Superior temporal gyrus (tissue), 1 donor: ENCODE data around the gene ARPP21.

ENCODE experiments used
- DNase-seq: peaks from one replicate; pipeline ENCODE4 v3.0.0-alpha.2; 2016; ENCODE audit errors: extremely low spot score

Gene ARPP21

DNA sequence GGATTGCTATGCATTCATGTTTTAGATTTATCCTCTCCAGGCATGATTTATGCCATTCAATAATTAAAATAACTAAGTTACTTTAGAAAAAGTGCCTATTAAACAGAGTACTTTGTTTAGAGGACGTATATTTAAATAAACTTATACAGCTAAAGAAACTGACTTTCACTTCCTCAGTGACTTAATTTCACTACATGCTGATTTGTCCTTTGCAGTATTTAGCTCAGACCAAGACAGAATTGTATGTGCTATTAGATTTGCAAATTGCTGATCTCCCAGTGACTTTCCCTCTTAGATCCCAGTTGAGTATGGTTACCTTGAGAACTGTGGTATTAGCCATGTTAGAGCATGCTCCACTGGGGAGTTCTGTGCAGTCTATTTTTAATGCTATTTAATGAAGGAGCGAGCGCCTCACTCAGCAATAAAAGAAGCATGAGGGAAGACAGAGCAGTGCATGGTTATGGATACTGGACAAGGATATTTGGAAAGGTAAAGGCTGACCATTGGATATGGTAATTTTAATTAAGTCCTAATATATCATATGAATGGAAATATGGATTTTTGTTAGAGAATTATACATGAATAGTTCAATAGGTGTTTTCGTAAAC is 2.7 kb downstream of the ARPP21 start:
- peak; percentile 64 for DNase-seq

DNA sequence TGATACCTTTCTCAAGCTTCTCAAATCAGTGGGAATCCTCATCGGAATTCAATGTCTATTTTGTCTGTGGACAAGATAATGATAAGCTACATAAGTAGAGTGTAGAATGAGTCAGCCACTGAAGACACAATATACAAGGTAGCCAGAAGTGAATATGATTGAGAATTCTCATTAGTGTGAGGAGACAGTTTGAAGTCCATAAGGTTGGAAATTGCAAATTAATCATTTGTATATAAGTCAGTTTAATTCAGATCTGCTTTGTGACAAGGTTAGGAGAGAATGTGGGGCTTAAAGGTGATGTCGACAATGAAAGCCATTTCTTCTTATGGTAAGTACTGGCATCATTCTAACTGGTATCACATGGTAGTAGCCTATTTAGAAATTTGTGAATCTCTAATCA is 4.2 kb downstream of the ARPP21 start:
- DNase-seq = peak; percentile 68

DNA sequence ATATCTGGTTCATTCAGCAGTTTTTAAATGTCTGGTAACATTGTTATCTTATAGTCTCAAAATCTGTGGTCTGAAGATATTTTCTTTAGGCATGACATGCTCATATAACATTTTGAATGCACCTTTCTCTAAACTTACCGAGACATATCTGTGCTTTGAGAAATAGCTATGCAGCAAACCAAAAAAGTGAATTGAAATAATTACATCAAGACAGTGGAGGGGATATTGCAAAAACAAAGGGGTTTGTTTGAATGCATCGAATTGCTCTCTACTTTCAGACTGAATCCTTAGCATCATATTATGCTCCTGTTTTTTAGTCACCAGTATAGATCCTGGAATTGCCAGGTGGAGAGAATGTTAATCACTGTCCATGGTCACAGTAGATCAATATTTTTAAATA is 5.1 kb downstream of the ARPP21 start:
- DNase-seq = peak; percentile 52

DNA sequence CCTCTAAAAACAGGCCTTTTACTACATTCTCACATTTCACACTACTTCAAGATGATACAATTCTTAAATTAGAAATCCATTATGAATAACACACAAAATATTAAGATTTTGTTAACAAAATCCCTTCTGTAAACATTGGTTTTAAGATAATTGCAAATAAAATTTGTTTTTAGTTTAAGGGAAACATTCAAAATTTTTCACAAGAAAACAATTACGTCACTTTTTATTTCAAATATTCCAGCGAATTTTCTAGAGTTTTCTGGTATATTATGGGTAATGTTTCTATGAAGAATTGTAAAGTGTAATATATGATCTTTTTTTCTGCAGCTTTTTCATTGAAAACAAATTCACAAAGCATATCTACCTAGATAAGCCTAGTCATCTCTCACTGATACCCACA is 5.9 kb downstream of the ARPP21 start:
- no peak for DNase-seq

DNA sequence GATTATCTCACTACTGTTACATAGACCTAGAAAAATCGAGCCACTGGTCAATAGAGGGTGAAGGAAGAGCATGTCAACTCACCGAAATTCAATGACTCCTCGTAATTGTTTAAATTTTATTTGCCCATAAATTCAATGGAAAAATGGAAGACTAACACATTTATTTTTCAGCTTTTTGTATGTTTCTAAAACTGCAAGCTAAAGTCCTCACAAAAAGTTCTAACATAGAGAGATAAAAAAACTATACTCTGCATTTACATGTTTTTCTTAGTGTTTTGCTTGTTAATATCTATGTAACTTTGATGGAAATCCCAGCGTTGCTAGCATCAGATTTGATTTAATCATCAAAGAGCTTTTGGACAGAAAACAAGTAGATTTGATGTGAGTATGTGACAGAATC is 6.8 kb downstream of the ARPP21 start:
- no peak for DNase-seq

DNA sequence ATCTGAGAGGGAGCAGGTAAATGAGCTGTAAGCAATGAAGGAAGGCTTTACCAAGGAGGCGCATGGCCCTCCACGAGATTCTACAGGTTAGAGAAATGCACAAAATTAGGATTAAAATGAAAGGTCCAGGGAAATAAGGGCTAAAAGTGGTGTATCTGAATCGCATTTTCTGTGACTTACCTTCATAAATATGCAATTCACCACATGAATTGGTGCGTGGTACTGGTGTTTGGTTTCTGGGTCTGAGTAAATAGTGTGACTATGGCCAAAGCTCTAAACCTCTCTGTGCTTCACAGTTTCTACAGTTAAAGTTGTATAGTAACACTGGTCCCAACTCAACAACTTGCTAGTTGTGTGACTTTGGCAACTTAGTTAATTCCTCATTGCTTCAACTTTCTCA is 8.1 kb downstream of the ARPP21 start:
- DNase-seq = no peak

DNA sequence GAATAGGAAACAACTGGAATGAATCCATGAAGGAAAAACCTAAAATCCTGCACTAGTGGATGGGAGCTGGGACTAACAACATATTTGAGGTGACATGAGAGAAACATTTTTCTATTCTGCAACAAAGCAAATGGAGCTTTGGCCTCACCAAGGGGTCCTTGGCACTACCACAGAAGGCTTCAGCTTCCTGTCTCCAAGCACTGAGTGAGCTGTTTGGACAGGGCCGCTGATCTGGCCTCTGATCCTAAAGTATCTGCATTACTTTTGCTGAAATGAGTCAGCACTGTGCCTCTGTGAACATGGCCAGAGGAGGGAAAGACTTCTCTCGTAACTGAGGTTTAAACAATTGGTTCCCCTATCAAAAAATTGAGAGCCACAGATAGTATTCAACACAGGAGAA is 9.0 kb downstream of the ARPP21 start:
- DNase-seq = no peak

DNA sequence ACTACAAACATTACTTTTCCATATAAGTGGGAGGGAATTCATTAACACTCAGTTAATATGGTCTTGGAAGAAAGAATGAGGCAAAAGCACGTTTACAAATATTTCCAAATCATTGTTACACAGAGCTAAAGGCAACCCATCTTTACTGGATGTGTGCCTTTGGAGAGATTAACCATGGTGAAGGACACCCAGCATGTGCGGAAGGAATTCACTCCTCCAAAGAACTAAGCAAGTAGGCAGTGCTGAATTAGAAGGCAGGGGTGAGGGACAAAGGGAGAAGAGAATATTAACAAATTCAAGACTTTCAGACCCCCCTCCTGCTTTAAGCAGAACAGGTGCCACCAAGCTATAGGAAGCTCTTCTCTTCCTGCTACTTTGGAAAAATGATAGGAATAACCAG is 10.1 kb downstream of the ARPP21 start:
- DNase-seq = no peak

DNA sequence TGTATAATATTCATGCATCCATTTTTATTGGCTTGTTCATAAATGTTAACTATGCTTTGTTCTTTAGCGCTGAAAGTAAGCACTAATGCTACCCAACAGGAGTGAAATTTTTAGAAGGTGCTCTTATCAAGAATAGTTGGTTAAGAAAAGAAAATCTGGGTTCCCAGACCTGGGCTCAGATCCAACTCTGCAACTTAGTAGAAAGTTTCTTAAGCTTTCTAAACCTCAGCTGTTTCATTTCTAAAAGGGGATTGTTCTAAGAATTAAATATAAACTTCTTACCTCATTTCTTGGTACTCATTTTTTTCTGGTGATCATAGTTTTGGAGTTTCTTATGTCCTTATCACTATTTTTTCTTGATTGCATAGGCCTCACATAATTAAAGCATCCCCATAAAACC is 12.1 kb downstream of the ARPP21 start:
- no peak for DNase-seq

DNA sequence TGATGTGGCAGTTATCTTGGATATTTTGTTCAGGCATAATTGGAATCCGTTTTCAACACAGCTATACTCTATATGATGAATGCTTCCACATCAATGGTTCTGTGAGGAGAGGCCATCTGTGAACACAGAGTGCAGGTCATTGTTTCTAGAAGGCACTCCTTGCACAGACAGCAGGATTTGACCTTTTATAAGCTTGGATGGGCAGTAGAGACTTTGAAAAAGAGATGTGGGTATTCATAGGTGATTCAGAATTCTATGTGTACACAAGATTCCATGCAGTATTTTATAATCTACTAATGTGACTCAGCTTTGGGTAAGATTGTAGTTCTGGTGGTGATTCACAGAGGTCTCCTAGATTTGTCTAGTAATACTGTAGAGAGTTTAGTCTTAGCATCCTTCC is 12.5 kb downstream of the ARPP21 start:
- no peak for DNase-seq

DNA sequence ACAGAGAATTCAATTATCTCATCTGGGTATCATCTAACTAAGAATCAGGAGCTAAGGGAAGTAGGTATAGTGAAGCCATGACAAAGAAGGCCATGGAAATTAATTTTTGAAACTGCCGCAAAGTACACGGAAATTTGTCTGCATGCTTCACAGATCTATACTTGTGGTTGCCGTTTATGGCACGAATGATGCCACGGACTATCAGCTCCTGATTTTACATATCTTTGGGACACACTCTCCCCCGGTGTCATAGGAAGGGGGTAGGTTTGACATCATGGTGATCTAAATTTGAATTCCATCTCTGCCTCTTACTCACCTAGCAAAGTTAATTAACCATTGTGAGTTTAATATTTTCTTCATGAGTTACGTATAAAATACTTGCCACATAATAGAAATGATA is 14.0 kb downstream of the ARPP21 start:
- DNase-seq = no peak

DNA sequence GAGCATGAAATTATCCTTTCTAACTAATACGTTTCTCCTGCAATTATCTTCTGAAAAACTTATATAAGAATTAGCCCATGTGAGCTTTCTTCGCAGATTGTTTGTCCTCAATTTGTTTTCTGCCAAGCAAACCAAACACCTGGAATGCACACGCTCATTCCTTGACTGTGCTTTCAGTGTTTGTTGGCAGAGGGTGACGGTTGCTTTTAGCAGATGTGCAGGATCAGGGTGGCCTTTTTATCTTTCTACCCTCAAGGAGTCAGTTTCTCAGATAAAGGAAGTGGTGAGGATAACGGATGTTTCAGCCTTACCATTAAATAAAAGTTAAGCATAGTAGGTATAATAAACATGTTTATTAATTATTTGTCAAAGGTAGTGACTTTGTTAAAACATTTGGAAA is 15.2 kb downstream of the ARPP21 start:
- no peak for DNase-seq

DNA sequence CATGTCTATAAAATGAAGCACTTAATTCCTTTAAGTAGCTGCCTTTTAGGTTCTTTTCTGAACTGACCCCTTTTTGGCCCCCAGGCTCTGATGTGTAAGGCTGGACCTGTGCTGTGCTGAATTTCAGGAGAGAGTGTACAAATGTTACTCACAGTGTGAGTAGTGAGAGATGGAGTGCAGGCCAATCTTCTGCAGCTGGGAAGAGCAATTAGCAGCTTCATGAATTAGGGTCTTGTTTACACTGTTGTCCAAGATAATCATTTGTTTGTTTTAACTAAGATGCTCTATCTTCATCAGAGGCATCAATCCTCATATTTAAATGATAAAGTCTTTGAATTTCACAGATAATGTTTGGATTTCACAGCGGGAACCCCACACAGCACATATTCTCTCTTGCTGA is 19.4 kb downstream of the ARPP21 start:
- no peak for DNase-seq

DNA sequence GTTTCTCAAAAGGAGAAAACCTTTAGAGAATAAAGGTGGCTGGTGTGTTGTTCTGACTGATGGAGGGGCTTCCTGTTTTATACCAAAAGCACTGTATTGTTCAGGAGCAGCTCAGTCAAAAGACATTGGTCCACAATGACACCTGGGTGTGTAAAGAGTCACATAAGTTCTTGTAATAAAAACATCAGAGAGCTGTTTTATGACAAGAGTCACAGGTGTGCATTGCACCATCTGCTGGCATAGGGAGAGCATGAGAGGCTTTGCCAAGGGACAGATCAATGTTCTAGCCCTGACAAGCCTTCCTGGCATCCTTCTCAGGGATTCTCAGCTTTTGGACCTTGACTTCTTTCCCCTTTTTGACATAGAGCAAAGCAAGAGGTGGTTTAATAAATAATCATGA is 20.4 kb downstream of the ARPP21 start:
- DNase-seq = no peak

DNA sequence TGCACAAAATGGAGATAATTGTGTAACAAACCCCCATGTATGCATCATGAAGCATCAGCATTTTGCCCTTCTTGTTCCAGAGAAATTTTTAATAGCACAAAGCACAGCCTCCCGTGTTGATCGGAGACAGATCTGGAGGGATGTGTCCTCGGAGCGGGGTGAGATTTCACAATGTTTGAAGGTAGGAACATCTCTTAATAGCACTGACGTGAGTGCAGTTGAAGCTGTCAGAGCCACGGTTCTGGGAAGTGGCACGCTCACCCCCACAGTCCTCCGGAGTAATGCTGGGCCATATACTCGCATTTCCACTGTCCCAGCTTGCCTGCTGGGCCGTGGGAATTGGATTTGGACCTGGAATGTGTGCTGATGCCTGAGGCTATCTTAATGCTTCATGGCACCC is 24.1 kb downstream of the ARPP21 start:
- DNase-seq = no peak

DNA sequence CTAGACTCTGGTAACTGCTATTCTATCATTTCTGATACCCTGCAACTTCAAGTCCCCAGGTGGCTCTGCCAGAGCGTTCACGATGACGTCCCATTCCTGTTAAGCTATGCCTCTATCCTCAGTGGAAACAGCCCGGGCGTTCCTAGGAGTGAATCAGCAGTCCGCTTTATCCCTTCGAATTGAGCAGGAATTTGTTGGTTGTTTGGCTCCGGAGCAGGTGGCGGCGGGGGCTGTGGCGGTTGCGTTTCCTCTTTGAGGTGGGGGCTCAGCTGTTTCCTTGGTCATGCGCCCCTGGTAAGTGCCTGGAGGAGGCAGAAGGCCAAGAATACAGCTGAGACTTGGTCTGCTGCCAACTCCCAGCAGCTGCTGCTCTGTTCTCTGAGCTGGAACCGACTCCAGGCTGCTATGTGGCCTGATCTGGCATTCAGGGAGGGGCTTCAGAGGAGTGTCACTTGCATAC is 25.2 kb downstream of the ARPP21 start:
- peak; percentile 92 for DNase-seq

DNA sequence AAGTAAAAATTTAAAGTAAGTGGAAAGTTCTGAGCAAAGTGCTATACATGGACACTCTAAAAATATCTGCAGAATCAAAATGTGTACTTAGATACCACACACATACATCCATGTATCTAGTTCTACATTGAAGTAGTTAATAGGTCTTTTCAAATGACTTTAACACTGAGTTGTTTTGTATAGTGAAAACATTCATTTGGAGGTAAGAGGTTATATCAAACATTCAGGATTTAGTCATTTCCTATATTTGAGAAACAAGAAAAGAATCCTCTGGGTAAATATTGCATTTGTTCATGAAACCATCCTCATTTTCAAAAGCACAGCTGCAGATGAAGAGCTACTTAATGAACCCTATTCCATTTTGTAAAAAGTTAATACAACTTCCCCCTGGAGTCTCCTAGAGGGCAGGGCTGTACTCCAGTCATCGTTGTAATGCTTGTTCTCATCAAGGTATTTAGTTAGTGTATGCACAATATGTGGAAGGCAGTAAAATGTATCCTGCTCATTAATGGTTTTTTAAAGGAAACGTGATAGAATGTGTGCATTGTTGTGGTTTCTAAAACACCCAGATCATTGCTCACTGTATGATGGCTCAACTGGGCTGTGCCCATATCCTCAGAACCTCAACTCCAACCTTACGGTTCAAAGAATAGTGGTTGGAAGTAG is 26.2 kb downstream of the ARPP21 start:
- peak; percentile 48 for DNase-seq

DNA sequence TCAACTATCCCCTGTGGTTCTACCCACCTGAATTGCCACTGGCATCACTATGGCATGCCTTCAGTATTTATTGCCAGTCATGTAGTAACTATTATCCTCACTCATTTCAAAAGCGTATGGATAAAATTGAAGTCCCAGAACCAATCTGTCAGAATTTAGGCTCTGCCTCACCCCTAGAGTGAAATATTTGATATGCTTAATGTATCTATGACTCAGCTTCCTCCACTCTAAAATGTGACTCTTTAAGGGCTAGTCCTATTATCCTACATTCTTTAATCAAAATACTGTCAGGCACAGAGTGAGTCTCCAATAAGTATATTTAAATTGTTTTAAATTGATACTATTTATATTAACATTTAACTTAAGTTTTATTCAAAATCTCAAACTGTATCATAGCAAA is 27.6 kb downstream of the ARPP21 start:
- DNase-seq = no peak

DNA sequence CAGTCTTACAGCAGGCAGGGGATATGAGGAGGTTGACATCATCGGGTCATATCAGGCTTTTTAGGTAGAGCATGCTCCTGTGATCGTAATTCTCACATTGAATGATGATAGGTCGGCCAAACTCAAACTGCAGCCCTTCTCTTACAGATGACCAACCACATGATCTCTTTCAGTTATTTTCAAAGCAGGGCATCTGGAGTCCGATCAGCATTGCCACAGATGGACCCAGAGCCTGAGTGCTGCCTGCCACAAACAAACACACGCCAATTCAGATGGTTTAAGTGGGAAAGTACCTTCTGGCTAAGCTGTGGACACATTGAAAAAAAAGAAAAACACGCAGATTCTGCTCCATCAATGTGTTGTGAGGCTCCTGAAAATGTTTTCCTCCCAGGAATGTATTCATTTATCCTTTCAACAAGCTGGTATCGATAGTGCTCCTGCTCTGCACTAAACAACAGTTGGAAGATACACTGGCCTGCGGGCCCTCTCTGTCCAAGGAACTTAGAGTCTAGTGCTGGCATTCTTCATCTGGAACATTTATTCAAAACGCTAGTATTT is 31.2 kb downstream of the ARPP21 start:
- DNase-seq = peak; percentile 66

DNA sequence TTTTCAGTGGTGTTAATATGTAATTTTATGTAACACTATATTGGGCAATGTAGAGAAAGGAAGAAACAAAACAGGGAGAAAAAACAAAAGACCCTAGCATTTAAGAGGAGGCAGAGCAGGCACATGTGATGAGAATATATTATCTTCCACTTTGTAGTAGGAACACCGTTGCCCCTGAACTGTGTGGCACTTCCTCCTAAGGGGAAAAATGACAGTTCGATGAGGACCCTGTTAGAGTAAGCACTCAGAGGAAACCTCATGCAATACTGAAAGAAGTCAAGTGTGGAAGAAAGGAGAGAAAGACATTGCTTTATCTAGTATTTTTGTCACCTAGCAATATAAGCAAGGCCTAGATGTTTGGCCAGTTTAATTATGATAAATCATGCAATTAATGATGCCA is 32.2 kb downstream of the ARPP21 start:
- DNase-seq = no peak

DNA sequence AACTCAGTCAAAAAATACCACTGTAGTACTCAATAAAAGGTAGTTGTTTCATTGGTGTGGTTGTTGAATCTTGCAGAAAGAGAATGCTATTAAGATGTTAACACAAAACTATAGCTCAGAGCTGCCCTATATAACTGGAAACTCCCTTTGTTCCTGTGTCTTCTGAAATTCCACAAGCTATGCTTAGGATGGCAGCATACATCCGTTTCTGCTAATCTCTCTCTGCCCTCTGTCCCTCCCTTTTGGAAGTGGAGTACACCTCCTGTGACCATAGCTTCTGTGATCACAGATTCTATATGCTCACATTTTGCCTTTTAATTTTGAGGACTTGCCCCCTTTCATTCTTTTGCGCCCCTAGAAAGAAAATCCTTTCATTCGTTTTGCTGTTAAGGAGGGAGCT is 33.7 kb downstream of the ARPP21 start:
- DNase-seq = no peak

DNA sequence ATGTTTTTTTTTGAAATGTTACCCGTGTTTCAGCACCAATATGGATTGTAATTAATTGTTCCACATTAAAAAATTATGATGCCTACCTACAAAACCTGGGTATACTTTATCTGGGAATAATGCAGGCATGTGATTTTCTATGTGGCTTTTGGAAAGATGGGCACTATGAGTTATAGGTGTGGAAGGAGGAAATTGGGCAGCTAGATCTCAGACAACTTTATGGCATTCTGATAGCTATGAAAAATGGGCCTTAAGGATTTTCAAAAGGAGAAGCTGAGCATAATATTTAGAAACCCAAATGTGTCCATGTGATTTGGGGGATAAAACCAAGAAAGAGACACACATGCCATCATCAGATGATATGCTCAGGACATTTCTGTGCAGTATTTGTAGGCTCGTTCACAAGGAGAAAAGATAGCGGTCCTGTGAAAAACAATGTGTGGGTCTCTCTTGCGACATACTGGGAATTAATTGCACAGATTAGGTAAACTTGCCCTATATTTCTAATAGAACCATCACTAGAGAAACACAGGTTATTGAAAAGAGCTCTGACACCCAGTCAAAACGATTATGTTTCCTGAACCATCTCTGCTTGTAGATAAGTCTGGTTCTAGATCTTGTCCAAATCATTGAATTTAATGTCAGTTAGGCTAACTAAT is 35.3 kb downstream of the ARPP21 start:
- no peak for DNase-seq

DNA sequence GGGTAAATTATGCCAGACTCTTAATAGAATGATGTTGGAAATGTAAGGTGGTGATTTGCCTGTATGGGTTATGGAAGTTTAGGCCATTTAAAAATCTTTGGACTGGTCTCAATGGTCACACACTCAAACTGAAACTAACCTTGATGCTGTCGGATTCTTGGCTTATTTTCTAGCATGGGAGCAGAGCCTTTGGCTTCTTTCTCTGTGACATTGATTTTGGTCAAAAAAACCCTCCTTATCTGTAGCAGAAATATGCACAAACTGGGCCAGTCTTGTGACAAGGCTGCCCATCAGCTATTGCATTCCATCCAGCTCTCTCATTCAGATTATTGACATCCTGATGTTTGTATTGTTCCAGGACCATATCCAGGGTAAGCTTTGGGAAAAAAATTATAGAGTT is 35.9 kb downstream of the ARPP21 start:
- DNase-seq = no peak
